CD4-positive, alpha-beta T cell treated with Interleukin-12 subunit alpha and Interleukin-12 subunit beta, for 1 hour (primary cell): Measurements from ENCODE around the gene ASPHD1.
A peak's percentile ranks its signal among the peaks of the same experiment; 100 is the strongest.
"Not testable (repeated sequence)": the region's sequence is repeated elsewhere in the genome, so short reads cannot be mapped to it uniquely, and the experiment has no call there.

ENCODE experiments used
- DNase-seq: peaks from one replicate; pipeline ENCODE4 v3.0.0-alpha.2; 2020

The ASPHD1 gene, protein sequence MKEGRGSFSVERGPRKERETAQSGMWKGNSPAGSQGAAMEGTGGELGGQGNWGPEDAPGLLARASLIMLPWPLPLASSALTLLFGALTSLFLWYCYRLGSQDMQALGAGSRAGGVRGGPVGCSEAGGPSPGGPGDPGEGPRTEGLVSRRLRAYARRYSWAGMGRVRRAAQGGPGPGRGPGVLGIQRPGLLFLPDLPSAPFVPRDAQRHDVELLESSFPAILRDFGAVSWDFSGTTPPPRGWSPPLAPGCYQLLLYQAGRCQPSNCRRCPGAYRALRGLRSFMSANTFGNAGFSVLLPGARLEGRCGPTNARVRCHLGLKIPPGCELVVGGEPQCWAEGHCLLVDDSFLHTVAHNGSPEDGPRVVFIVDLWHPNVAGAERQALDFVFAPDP

DNA sequence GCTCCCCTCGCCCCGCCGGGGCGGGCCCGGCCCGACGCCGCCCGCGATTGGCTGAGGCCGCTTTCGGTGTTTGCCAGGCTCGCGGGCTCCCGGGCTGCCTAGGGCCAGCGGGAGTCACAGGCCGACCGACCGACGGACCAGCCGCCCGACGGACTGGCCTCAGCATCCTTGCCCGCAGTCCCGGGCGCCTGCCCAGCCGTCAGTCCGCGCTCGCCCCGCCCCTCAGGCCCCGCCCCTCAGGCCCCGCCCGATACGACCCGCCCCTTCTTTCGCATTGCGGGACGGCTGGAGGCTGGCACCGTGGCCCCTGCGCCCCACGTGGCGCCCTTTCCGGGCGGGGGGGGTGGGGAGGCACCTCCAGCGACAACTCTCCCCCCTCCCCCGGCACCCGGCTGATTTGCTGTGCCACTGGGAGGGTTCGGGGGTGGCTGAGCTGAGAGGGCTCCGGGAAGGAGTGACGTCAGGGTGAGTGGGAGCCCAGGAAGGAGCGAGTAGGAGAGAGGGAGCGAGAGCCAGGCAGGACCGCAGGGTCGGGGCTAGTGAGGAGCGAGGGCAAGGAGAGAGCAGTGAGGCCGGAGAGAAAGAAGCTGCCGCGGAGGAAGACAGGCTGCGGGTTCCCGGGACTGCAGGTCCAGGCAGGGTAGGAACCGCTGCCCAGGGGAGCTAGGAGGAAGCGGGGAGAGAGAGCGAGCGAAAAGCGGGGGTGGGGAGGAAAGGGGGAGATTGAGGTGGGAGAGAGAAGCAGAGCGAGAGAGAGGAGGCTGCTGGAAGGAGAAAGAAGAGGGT lies at the start of gene ASPHD1:
Gene ASPHD1 (plus strand): TSS at position 387 of the 786 bp plus-strand sequence. CDS start 484 bp downstream, outside the sequence.
- DNase-seq = peak; percentile 80

DNA sequence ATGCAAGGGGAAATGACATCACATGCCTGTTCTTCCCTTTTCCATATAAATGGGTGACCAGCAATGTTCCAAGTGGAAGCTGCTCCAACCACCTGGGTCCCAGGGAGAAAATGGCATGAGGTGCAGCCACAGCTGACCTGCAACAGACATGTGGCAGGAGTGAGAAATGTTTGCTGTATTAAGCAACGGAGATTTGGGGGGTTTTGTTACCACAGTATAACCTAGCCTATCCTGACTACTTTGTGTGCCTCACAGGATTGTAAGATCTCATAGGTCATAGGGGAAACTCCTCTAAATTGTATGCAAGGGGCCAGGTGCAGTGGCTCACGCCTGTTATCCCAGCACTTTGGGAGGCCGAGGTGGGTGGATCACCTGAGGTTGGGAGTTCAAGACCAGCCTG lies 49.3 kb upstream of the ASPHD1 start:
- no peak for DNase-seq

DNA sequence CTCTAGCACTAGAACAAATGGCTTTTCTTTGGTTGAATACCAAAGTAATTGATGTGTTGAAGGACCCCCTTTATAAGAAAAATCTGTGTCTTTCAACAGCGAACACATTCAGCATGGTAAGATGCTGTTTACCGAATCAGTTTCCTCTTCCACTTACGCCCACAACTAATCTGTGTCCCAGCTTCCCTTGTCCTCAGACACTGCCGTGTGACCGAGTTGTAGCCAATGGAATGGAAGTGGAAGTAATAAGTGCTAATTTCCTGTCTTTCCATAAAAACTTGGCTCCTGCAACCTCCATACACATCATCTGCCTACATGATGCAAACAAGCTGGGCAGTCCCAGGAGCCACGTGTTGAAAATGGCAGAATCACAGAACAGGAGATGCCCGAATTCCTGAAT lies 47.6 kb upstream of the ASPHD1 start:
- DNase-seq = no peak

DNA sequence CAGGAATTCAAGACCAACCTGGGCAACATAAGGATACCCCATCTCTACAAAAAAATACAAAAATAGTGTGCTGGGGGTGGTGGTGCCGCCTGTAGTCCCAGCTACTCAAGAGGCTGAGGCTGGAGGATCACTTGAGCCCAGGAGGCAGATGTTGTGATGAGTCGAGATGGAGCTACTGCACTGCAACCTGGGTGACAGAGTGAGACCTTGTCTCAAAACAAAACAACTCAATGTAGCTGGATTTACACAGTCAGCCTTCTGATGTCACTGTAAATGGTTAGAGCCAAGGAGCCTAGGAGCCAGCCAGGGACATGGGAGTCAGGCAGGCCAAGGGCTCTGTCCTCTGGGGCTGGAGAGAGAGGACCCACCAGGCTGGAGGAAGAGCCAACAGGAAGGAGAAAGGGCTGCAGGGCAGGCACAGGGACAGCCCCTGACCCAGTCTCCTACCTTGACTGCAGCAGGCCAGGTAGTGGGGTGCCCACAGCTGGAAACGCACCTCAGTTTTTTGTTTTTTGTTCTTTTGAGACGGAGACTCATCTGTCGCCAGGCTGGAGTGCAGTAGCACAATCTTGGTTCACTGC lies 45.7 kb upstream of the ASPHD1 start:
- DNase-seq = no peak

DNA sequence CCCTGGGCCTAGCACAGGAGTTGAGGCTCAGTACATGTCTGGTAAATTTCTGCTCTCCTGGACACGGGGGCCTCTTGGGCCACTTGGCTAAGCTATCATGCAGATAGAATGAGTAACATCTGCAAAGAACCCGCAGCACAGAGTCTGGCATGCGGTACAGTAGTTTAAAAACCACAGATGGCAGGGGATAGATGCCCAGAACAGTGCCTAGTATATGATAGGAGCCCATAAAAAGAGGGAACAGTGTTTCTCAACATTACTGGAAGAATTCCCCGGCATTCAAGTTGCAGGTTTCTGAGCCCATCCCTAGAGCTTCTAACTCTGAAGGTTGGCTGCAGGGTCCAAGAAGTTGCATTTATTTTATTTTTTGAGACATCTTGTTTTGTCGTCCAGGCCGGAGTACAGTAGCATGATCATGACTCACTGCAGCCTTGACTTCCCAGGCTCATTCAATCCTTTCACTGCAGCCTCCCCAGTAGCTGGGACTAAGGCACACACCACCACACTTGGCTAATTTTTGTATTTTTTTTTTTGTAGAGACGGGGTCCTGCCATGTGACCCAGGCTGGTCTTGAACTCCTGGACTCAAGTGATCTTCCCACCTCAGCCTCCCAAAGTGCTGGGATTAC lies 43.0 kb upstream of the ASPHD1 start:
- DNase-seq = no peak

DNA sequence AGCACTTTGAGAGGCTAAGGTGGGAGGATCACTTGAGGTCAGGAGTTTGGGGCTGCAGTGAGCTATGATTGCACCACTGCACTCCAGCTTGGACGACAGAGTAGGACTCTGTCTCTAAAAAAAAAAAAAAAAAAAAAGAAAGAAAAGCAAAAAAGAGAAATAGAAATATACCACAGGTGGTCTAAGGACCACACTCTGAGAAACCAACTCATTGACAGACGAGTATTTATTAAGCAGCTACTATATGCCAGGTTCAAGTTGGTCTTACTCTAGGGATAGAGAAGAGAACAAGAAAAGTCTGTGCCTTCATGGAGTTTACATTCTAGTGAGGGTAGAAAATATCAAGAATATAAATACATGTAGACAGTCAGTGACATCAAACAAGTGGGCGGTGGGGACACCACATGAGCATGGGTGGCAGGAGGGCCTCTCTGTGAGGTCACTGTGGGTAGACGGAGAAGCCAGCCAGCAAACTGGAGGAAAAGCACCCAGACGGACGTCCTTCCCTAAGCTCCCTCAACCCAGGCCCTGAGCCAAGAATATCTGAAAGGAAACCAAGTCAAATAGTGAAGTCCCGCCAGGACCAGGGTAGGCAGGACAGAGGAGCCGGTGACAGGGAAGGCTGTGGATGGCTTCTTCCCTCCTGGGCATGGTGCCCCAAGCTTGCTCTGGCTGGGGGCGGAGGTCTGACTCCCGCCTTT lies 42.0 kb upstream of the ASPHD1 start:
- DNase-seq = no peak

DNA sequence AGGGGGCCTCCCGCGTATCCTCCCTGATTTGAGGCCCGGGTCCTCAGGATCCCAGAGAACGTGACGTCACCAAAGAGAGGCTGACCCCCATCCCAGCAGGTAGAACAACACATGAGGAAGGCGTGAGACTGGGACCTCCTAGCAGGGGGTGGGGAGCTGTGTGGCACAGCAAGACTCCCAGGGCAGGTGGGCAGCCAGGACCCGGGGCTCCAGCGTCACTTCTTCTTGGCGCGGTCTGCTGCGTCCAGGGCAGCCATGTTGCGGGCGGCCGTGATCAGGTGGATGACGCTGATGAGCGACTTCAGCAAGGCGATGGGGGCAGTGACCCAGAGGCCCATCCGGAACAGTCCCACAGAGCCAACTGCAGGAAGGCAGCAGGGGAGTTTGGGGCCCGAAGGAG lies 41.3 kb upstream of the ASPHD1 start:
- no peak for DNase-seq

DNA sequence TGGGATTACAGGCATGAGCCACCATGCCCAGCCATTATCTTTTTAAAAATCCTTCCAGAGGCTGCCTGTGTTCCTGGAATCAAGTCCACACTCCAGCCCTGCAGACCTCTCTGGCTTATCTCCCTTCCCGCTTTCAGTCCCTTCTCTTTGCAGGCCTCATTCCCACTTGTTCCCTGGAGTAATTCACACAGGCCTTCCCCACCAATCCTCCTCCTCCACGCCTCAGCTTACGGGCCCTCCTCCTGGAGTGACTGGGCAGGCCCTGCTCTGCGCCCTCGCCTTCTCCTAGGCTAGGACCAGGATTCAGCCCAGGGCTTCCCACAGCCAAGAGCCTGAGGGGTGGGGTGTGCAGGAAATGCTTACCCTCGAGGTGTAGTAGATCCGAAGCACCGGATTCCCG lies 40.1 kb upstream of the ASPHD1 start:
- no peak for DNase-seq

DNA sequence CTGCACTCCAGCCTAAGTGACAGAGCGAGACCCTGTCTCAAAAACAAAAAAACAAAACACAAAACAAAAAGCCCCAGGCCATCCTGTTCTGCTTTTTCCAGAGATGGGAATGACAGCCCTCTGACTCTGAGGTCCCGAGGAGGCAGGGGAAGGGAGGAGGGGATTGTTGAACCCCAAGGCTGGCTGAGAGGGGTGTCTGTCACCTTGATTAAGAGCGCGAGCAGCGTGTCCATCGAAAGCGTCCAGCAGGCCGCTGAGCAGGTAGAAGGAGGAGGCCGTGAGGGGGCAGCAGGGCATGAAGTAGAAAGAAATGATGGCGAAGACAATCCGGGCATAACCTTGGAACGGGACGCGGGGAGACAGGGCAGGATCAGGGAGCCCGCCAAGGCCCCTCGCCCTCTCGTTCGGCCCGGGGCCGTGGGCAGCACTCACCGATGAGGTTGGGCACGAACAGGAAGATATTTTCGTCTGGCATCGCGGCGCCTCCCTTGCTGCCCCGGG lies 37.9 kb upstream of the ASPHD1 start:
- no peak for DNase-seq

DNA sequence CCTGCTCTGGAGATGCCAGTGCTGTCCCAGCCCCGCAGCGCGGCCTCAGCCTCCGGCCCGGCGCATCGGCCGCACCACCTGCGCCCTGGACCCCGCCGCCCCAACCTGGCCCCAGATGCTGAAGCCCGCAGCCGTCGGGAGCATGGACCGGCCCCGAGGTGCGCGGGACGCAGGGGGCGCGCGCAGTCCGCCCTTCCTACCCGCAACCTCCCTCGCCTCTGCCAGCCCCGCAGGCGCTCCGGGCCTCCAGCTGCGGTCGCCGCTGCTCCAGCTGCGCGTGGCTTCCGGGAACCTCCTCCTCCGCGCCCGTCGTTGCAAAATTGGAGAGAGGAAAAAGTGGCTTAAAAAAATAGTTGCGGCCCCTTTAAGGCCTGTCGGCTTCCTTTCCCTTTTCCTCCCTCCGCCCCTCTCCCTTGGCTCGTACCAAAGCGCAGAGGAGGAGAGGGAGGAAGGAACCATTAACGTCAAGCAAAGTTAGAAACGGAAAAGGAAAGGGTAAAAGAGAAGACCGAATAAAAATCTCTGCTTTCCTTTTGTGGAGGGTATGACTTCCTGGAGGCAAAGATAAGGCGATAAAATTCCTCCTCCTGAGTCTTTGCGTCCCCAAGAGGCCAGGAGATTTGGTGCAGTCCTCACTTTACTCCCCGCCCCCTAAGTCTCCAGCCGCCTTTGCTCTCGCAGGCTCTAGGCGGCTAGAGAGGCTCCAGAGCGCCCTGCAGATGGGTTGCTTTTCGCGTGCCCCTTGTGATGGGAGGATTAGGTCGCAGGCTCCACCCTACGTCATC lies 37.2 kb upstream of the ASPHD1 start, which contains the start of gene CDIPT:
Gene CDIPT (minus strand): TSS at position 343 of the 785 bp plus-strand sequence. CDS start 369 bp downstream, outside the sequence.
- peak; percentile 96 for DNase-seq

DNA sequence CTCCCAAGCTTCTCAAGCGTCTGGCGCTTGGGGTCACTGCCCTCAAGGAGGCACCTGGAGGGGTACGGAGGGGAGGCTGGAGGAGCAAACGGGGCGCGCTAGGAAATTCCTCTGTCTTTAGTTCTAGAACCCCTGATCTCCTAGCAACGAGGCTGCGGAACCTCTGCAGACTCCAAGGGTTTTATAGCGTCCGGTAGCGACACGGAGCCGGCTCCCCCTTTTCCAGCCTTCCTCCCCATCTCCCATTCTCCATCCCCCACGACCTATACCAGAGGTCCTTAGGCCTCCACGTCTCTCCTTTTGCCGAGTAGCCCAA lies 36.7 kb upstream of the ASPHD1 start:
- DNase-seq = no peak

DNA sequence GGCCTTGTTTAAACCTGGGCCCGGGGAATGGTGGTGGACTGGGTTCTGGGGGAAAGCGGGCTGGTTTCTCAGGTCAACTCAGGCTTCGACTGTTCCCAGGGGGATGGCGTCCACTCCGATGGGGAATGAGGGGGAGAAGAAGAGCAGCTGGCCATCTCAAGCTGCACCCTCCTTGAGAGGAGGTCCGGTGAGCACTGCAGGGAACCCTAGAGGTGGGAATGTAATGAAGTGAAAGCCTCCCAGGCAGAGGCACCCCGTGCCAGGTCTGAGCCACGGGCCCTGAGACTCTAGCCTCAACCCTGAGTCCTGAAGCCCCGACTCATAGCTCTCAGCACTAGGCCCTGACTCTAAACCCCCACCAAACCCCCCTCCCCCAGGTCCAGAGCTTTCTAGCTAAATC lies 36.1 kb upstream of the ASPHD1 start:
- no peak for DNase-seq

DNA sequence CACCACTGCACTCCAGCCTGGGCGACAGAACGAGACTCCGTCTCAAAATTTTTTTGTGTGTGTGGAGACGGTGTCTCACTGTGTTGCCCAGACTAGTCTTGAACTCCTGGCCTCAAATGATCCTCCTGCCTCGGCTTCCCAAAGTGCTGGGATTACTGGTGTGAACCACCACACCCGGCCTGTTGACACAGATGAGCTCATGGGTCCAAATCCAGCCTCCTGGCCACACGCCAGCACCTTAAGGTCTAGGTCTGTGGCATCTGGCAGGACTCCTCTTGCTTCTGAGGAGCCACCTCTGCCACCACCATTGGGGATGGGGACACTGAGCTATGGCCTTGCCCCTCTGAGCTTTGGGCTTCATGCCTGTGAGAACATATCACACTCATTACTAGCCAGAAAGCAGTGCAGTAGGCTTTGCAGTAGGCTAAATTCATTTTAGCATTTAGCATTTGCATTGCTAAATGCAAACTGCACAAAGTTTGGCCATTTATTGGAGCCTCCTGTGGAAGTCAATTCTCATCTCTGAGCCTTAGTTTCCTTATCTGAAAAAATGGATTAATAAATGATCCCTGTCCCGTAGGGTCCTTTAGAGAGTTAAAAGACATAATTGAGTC lies 31.8 kb upstream of the ASPHD1 start:
- DNase-seq = no peak

DNA sequence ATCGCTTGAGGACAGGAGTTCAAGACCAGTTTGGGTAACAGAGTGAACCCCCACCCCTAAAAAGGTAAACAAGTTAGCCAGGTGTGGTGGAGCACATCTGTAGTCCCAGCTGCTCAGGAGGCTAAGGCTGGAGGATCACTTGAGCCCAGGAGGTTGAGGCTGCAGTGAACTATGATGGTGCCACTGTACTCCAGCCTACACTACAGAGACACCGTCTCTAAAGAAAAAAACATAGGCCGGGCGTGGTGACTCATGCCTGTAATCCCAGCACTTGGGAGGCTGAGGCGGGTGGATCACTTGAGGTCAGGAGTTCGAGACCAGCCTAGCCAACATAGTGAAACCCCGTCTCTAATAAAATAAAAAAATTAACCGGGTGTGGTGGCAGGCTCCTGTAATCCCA lies 31.2 kb upstream of the ASPHD1 start:
- not testable (repeated sequence) for DNase-seq

DNA sequence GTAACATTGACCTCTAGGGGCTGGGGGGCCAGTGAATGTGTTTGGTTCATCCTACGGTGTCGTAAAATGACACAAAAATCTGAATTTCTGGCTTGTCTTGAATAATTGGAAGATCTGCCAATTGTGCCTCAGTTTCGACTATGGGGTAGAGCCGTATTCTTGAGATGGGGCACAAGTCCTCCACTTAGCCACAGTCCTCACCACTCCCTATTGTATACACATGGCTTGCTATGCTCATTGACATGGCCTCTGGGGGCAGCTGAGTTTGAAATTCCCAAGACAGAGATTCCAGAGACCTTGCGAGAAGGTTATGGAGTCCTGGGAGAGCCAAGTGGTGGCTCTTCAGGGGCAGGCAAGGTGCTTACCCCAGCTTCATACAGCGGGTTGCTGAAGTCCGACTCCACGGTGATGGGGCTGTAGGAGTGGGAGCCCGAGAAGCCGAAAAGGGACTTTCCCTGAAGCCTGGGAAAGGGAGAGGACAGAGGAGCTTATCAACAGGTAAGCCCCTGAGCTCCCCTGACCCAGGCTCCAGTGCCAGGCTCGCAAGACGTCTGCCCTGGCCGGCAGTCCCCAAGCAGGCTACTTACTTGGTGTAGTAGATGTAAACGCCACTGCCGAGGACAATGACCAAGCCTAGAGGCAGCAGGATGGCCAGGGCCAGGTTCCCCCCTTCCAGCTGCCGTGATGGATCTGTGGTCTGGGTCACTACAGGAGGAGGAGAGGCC lies 28.3 kb upstream of the ASPHD1 start:
- no peak for DNase-seq

DNA sequence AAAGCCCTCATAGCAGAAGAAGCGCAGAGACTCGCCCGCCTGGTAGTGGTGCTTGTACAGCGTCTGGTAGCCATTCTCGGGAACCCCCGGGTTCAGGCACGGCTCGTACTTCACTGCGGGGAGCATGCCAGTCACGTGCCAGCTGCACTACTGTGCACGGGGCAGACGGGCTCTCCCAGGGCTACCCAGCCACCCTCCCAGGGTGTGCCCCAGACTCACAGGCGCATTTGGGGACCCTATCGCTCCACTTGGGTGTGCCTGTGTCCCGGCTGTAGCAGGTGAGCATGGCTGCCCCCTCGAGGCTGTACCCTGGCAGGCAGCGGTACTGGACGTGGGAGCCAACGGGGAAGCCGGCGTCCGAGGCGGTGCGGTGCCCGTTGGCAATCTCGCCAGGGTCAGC lies 27.0 kb upstream of the ASPHD1 start:
- no peak for DNase-seq

DNA sequence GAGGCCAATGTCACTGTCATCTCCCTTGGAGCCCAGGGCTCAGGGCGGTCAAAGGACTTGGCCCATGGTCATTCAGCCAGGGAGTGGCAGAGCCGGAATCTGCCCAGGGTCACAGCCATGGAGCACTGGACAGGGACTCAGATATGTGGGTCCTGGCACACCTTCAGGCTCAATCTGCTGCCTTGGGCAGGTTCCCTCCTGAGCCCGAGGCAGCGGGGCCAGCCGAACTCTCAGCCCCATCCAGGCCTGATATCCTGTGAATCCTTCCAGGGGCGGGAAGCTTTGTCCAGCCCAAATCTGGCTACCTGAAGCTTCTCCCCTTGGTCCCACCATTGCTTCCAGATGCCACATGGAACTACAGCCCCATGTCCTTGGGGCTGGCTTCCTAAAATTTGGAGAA lies 25.1 kb upstream of the ASPHD1 start:
- no peak for DNase-seq

DNA sequence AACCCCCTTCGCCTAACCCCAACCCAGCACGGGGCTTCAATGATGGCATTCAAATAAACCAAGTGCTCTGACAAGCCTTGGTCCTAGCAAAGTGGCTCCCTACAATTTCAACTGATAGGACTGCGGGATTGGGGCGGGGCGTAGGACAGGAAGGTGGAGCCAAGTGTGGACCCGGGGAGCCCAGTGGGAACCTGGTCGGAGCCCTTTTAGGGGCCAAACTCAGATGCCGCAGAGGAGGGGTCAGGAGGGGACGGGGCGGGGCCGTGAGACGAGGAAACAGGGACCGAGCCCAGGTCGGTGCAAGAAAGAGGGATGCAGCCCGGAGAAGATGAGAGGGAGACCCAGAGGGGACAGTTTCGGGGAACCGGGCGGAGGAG lies 24.1 kb upstream of the ASPHD1 start:
- DNase-seq = peak; percentile 4

DNA sequence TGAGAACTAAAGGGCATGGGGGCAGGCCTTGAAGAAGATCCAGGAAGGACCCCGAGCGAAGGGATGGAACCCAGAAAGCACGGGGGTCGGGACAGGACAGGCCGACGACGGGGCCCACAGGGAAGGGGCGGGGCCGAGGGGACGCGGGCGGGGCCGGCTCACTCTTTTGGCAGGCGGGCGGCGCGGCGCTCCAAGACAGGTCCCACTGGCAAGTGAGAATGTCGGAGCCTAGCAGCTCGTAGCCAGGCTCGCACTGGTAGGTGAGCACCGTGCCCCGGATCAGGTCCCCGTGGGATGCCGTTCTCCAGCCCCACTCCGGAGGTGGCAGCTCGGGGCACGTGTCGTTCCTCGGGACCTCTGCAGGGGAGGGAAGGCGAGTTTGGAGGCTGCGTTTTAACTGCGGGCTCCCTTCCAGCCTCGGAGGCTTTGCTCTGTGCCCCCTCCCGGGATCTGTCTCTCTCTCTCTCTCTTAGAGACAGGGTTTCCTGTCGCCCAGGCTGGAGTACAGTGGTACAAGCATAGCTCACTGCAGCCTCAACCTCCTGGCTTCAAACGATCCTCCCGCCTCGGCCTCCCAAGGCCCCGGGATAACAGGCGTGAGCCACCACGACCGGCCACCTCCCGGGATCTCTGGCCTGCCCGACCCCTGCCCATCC lies 23.6 kb upstream of the ASPHD1 start:
- DNase-seq = peak; percentile 40
